CD4-positive, alpha-beta T cell (primary cell): ENCODE results near the gene TMEM45A. TPM values are rescaled to one million over a fixed set of nuclear protein-coding genes. Genes with fewer than 3 reads are reported as not detected.

ENCODE experiments used
- ATAC-seq: fragments of 200-7000 bp; cut with Tn5 transposase; one replicate; pipeline ENCODE4 v1.10.0; 2022; ENCODE audit warnings: mild to moderate bottlenecking; ENCODE audit not compliant: poor library complexity
- CTCF ChIA-PET: fragments of 350-600 bp; sonication (Branson Sonifier 250); formaldehyde crosslinking; loops from one replicate; lab custom pipeline; 2021; ENCODE audit warnings: antibody characterized with exemption, inconsistent platforms; lab: Charles Lee
- POLR2A ChIA-PET: fragments of 350-600 bp; sonication (Branson Sonifier 250); formaldehyde crosslinking; loops from one replicate; lab custom pipeline; 2021; ENCODE audit warnings: antibody characterized with exemption, inconsistent platforms; lab: Charles Lee
- DNase-seq, 14 experiments: peaks; one replicate each; pipeline ENCODE4 v3.0.0-alpha.2; 2013 to 2020; ENCODE audit warnings: mixed read lengths in 2 of 14
- H3K27ac ChIP-seq, 2 donors: one replicate each; pipeline versions ENCODE4 v1.5.1 to v1.7.0; 2013; ENCODE audit warnings: low read length in 2 of 2, low read depth in 1 of 2, mild to moderate bottlenecking in 1 of 2
- H3K27me3 ChIP-seq, 2 experiments: 1 replicate in 1 of 2; 2 replicates in 1 of 2; pipeline versions ENCODE4 v1.6.1 to v1.7.0; 2013; ENCODE audit warnings: low read length in 2 of 2, control low read depth in 1 of 2, mild to moderate bottlenecking in 1 of 2, moderate library complexity in 1 of 2; ENCODE audit not compliant: insufficient read depth in 2 of 2, control insufficient read depth in 1 of 2
- H3K36me3 ChIP-seq: one replicate; pipeline ENCODE4 v1.6.1; 2013; ENCODE audit warnings: low read length, control low read depth; ENCODE audit not compliant: insufficient read depth
- H3K4me1 ChIP-seq: one replicate; pipeline ENCODE4 v1.6.1; 2013; ENCODE audit warnings: low read length, control low read depth; ENCODE audit not compliant: insufficient read depth
- H3K4me3 ChIP-seq: one replicate; pipeline ENCODE4 v1.5.1; 2013; ENCODE audit warnings: mild to moderate bottlenecking, low read length, moderate library complexity
- H3K9me3 ChIP-seq, 2 experiments: 1 replicate in 1 of 2; 2 replicates in 1 of 2; pipeline versions ENCODE4 v1.6.1 to v1.7.0; 2013; ENCODE audit warnings: low read length in 2 of 2, mild to moderate bottlenecking in 2 of 2, control low read depth in 1 of 2, moderate library complexity in 1 of 2; ENCODE audit not compliant: control insufficient read depth in 1 of 2, insufficient read depth in 1 of 2
- H3K27ac Mint-ChIP-seq: one replicate; pipeline ENCODE4 v1.8.0; 2020; ENCODE audit warnings: mixed read lengths
- H3K27me3 Mint-ChIP-seq: one replicate; pipeline ENCODE4 v1.8.0; 2021; ENCODE audit warnings: mixed read lengths
- H3K36me3 Mint-ChIP-seq: one replicate; pipeline ENCODE4 v1.8.0; 2021; ENCODE audit warnings: low read depth, mixed read lengths
- H3K4me1 Mint-ChIP-seq: one replicate; pipeline ENCODE4 v1.8.0; 2021; ENCODE audit warnings: low read depth, mixed read lengths
- H3K4me3 Mint-ChIP-seq: one replicate; pipeline ENCODE4 v1.8.0; 2020; ENCODE audit warnings: mild to moderate bottlenecking, mixed read lengths
- H3K9me3 Mint-ChIP-seq: one replicate; pipeline ENCODE4 v1.8.0; 2020; ENCODE audit warnings: mixed read lengths
- CTCF ChIP-seq: fragments of 200-600 bp; IDR thresholded peaks from one replicate; pipeline ENCODE4 v1.8.0; 2022; ENCODE audit warnings: antibody characterized with exemption, mild to moderate bottlenecking
- intact Hi-C, 2 experiments: fragments of 100-400 bp; cut with DNase I in 1 of 2; cut with micrococcal nuclease in 1 of 2; formaldehyde crosslinking; loops; one replicate each; pipeline versions ENCODE4 v1.15.1 to v1.9.0; 2023 to 2025; cut with DNase I, micrococcal nuclease
- total RNA-seq, 174 experiments: library from RNA in 2 of 174; stranded (reverse) in 2 of 174; gene quantifications; one replicate each; pipeline ENCODE4 v1.2.3 and lab custom pipeline; 2021 to 2026

Gene TMEM45A
- total RNA-seq, 2 experiments from 2014 or later, result 0.08 TPM; not detected in 1

- DNase-seq, result no peak
- no peak for ATAC-seq
- no peak overlapping the region for H3K4me3 ChIP-seq
- H3K27me3 ChIP-seq, result peaks cover 4 to 5% of the 10 kb centered on the region in 2 experiments
- ChIA-PET POLR2A (no interaction called here), CTCF (no interaction called here)
- Mint-ChIP-seq H3K4me3 (no peak overlapping the region), H3K4me1 (no peaks in the 10 kb centered on the region), H3K27ac (no peak overlapping the region), H3K36me3 (no peaks in the 10 kb centered on the region), H3K9me3 (no peaks in the 10 kb centered on the region), H3K27me3 (peaks cover 32% of the 10 kb centered on the region)
- intact Hi-C loops, result no loop called here
- no peak overlapping the region for H3K27ac ChIP-seq
- no peak for TF ChIP-seq CTCF
- no peaks in the 10 kb centered on the region for H3K36me3 ChIP-seq
- no peaks in the 10 kb centered on the region for H3K9me3 ChIP-seq
- H3K4me1 ChIP-seq, result no peaks in the 10 kb centered on the region
Observed at GRCh38 chr3:100614941-100615340, 122.5 kb downstream of the TMEM45A start.

- Histone ChIP-seq H3K27me3 (peaks cover 1 to 4% of the 10 kb centered on the region in 2 experiments), H3K9me3 (no peaks in the 10 kb centered on the region), H3K36me3 (no peaks in the 10 kb centered on the region), H3K4me3 (no peak overlapping the region), H3K4me1 (no peaks in the 10 kb centered on the region), H3K27ac (no peak overlapping the region)
- Mint-ChIP-seq H3K27ac (no peak overlapping the region), H3K4me1 (no peaks in the 10 kb centered on the region), H3K36me3 (no peaks in the 10 kb centered on the region), H3K9me3 (no peaks in the 10 kb centered on the region), H3K4me3 (no peak overlapping the region), H3K27me3 (peaks cover 24% of the 10 kb centered on the region)
- ATAC-seq (no peak), DNase-seq (no peak)
- CTCF ChIA-PET, result no interaction called here
- TF ChIP-seq CTCF, result no peak
- intact Hi-C loops, result no loop called here
- POLR2A ChIA-PET, result no interaction called here
Observed at GRCh38 chr3:100615684-100616083, 123.3 kb downstream of the TMEM45A start.

GRCh38 chr3:100621251-100621650 is 128.8 kb downstream of the TMEM45A start:
- no peak overlapping the region for H3K27ac Mint-ChIP-seq
- H3K4me1 Mint-ChIP-seq, result no peaks in the 10 kb centered on the region
- Histone ChIP-seq H3K9me3 (no peaks in the 10 kb centered on the region), H3K27me3 (no peaks in the 10 kb centered on the region), H3K36me3 (no peaks in the 10 kb centered on the region), H3K27ac (no peak overlapping the region), H3K4me1 (no peaks in the 10 kb centered on the region), H3K4me3 (no peak overlapping the region)
- ChIA-PET POLR2A (no interaction called here), CTCF (no interaction called here)
- no peaks in the 10 kb centered on the region for H3K36me3 Mint-ChIP-seq
- ATAC-seq, result no peak
- no peak for DNase-seq
- H3K4me3 Mint-ChIP-seq, result no peak overlapping the region
- H3K27me3 Mint-ChIP-seq, result no peaks in the 10 kb centered on the region
- TF ChIP-seq CTCF, result no peak
- intact Hi-C loops, result no loop called here
- H3K9me3 Mint-ChIP-seq, result peaks cover 4% of the 10 kb centered on the region

Other genes starting within 250 kb of the TMEM45A start
- gene TBC1D23, start 231.6 kb upstream of the TMEM45A start, total RNA-seq, result 10 to 100 TPM; 31.8 to 34.8 TPM
- gene NIT2, start 157.9 kb upstream of the TMEM45A start, total RNA-seq, result 10 to 100 TPM; 18.6 to 21.4 TPM
- 10 to 100 TPM; 20.9 to 21.6 TPM for gene TOMM70, start 91.5 kb upstream of the TMEM45A start, total RNA-seq
- gene LNP1, start 91.1 kb upstream of the TMEM45A start, total RNA-seq, result under 1 TPM; 0.47 to 0.70 TPM
- gene ADGRG7, start 117.0 kb downstream of the TMEM45A start, total RNA-seq, result not detected
- gene TFG, start 216.9 kb downstream of the TMEM45A start, total RNA-seq, result 10 to 100 TPM; 56.5 to 58.8 TPM